Rectal smooth muscle tissue (tissue), 1 donor: ENCODE data around the gene PIAS1.
A peak's percentile ranks its signal among the peaks of the same experiment; 100 is the strongest.

Source experiments
- H3K27ac ChIP-seq: one replicate; pipeline ENCODE4 v1.7.0; 2013; ENCODE audit warnings: low read depth, low read length, inconsistent platforms
- H3K27me3 ChIP-seq: one replicate; pipeline ENCODE4 v1.7.0; 2013; ENCODE audit warnings: low read length; ENCODE audit not compliant: control insufficient read depth, insufficient read depth
- H3K36me3 ChIP-seq: one replicate; pipeline ENCODE4 v1.7.0; 2013; ENCODE audit warnings: low read length; ENCODE audit not compliant: control insufficient read depth, insufficient read depth
- H3K4me1 ChIP-seq: one replicate; pipeline ENCODE4 v1.7.0; 2013; ENCODE audit warnings: low read length; ENCODE audit not compliant: control insufficient read depth, insufficient read depth
- H3K4me3 ChIP-seq: one replicate; pipeline ENCODE4 v1.7.0; 2013; ENCODE audit warnings: low read length
- H3K9ac ChIP-seq: one replicate; pipeline ENCODE4 v1.7.0; 2013; ENCODE audit warnings: low read length

PIAS1 gene

GRCh38 chr15:68042156-68042854, 11.8 kb upstream of the PIAS1 start:
- Histone ChIP-seq H3K9ac (no peak overlapping the region), H3K4me3 (no peak overlapping the region), H3K27ac (no peak overlapping the region), H3K4me1 (no peaks in the 10 kb centered on the region), H3K27me3 (no peaks in the 10 kb centered on the region), H3K36me3 (no peaks in the 10 kb centered on the region)

DNA sequence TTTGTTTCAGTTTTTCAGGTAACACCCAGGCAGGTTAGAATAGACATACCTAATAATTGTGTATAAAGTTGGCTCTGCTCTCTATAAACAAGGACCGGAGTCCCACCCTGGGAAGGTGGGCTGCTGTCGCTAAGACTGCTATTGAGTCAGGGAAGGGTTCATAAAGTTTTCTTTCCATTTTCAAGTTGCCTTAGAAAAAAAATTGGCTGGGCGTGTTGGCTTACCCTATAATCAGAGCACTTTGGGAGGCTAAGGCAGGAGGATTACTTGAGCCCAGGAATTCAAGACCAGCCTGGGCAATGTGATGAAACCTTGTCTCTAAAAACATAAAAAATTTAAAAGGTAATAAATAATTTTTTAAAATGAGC, 11.3 kb upstream of the PIAS1 start:
- no peaks in the 10 kb centered on the region for H3K36me3 ChIP-seq
- no peak overlapping the region for H3K27ac ChIP-seq
- no peaks in the 10 kb centered on the region for H3K27me3 ChIP-seq
- no peak overlapping the region for H3K9ac ChIP-seq
- H3K4me3 ChIP-seq = no peak overlapping the region
- no peaks in the 10 kb centered on the region for H3K4me1 ChIP-seq

DNA sequence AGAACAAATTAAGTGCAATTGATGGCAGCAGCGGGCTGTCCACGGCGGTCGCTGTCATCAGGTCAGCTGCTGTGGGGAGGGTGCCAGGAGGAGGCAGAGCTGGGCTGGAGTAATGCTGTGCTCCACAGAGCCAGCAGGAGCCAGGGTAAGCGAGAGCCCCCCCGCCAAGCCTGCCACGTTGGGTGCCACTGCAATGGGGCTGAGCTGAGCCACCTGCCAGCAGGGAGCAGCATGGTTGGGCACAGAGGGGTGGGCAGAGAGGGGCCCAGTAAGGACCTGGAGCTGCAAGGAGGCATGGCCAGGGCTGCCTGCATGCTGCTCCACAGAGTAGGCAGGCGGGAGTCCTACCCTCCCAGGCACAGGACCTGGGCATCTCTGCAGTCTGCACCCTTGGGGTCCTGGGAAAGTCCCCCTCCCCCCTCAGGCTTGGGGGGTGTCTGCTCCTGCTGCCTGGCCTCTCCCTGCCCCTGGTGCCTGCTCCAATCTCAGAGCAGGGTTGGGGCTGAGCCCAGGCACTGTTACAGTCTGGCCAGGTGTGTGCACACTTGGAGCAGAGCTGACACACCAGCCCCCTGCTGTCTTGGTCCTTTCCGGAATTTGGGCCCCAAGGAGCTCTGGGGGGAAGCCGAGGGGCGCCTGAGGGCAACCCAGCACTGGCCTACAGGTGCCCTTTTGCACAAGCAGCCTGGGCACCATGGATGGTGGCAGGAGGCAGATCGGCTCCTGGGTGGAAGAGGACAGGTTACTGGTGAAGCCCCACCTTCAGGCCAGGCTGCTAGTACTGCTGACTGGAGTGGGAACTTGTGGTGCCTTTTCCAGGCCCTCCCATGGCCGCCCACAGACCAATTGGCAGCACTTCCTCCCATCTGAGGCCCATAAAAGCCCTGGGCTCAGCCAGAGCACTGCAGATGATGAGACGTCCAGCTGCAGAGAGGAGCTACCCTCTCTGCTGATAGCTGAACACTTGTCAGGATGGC, 8.5 kb upstream of the PIAS1 start:
- no peak overlapping the region for H3K4me3 ChIP-seq
- H3K36me3 ChIP-seq = no peaks in the 10 kb centered on the region
- no peak overlapping the region for H3K9ac ChIP-seq
- no peaks in the 10 kb centered on the region for H3K27me3 ChIP-seq
- H3K27ac ChIP-seq = no peak overlapping the region
- H3K4me1 ChIP-seq = no peaks in the 10 kb centered on the region

GRCh38 chr15:68047826-68048225, 6.3 kb upstream of the PIAS1 start:
- Histone ChIP-seq H3K27ac (no peak overlapping the region), H3K4me1 (no peaks in the 10 kb centered on the region), H3K9ac (no peak overlapping the region), H3K27me3 (no peaks in the 10 kb centered on the region), H3K36me3 (no peaks in the 10 kb centered on the region), H3K4me3 (no peak overlapping the region)

DNA sequence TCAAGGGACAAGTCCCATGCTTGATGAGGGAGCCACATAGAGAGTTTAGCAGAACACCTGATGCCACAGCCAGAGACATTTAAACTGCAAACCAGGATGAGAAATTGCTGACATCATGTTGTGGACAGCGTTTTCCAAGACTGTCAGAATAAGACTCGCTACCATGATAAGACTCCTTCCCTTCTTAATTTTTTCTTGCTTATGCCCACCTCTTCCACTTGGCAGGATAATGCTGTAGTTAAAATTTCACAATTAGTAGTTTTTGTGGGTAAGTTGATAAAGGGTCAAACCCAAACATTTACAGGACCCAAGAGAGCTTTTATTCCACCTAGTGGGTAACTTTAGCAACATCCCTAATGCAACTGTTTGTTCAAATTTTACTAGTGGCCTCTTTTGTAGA, 3.0 kb upstream of the PIAS1 start:
- Histone ChIP-seq H3K27me3 (no peaks in the 10 kb centered on the region), H3K27ac (no peak overlapping the region), H3K4me1 (peaks cover 4% of the 10 kb centered on the region), H3K36me3 (no peaks in the 10 kb centered on the region), H3K9ac (no peak overlapping the region), H3K4me3 (no peak overlapping the region)

- H3K4me1 ChIP-seq = peaks cover 8% of the 10 kb centered on the region
- H3K36me3 ChIP-seq = no peaks in the 10 kb centered on the region
- H3K9ac ChIP-seq = no peak overlapping the region
- no peak overlapping the region for H3K4me3 ChIP-seq
- H3K27me3 ChIP-seq = no peaks in the 10 kb centered on the region
- H3K27ac ChIP-seq = no peak overlapping the region
Measured at GRCh38 chr15:68051907-68052306, 2.2 kb upstream of the PIAS1 start.

DNA sequence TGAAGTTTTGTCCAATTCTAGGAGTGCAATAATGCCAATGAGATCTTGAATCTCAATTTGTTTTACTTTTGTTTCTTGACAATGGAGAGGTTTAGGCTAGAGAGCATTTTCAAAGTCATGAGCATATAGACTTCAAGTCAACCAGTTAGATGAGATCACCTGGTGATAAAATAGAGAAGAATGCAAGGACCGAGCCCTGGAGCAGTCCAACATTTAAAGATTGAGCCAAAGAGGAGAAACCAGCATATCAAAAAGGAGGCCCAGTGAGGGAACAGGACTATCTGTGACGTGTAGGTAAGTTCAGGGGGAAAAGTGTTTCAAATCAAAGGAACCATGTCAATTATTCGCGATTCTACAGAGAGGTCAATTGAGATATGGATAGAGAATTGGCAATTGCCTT, 1.7 kb upstream of the PIAS1 start:
- no peak overlapping the region for H3K27ac ChIP-seq
- no peak overlapping the region for H3K9ac ChIP-seq
- no peaks in the 10 kb centered on the region for H3K27me3 ChIP-seq
- no peak overlapping the region for H3K4me3 ChIP-seq
- no peaks in the 10 kb centered on the region for H3K36me3 ChIP-seq
- H3K4me1 ChIP-seq = peaks cover 8% of the 10 kb centered on the region

DNA sequence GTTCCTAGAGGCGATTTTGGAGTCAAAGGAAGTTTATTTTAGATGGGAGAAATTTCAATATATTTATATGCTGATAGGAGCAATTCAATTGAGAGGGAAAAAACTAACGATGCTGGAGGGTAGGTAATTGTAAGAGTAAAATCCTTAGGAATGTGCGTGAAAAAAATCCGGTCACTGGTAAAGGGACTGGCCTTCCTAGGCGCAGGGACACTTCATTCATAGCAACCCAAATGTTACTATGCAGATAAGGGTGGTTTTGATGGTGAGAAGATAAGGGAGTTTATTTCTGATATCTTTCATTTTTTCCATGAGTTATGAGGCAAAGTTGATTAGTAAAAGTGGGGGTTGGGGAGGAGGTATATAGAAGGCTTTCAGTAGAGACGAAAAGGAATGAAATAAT, 1.1 kb upstream of the PIAS1 start:
- no peak overlapping the region for H3K4me3 ChIP-seq
- no peaks in the 10 kb centered on the region for H3K27me3 ChIP-seq
- H3K9ac ChIP-seq = no peak overlapping the region
- H3K4me1 ChIP-seq = peaks cover 8% of the 10 kb centered on the region
- H3K36me3 ChIP-seq = no peaks in the 10 kb centered on the region
- no peak overlapping the region for H3K27ac ChIP-seq

GRCh38 chr15:68054628-68055223, 611 bp downstream of the PIAS1 start:
- H3K4me3 ChIP-seq = peak overlapping the region; percentile 92
- H3K9ac ChIP-seq = peak overlapping the region; percentile 39
- H3K4me1 ChIP-seq = peaks cover 8% of the 10 kb centered on the region
- H3K27ac ChIP-seq = peak overlapping the region; percentile 88
- no peaks in the 10 kb centered on the region for H3K36me3 ChIP-seq
- H3K27me3 ChIP-seq = no peaks in the 10 kb centered on the region

- H3K27me3 ChIP-seq = no peaks in the 10 kb centered on the region
- H3K36me3 ChIP-seq = no peaks in the 10 kb centered on the region
- peaks cover 8% of the 10 kb centered on the region for H3K4me1 ChIP-seq
- H3K9ac ChIP-seq = peak overlapping the region; percentile 32
- peak overlapping the region; percentile 88 for H3K27ac ChIP-seq
- H3K4me3 ChIP-seq = peak overlapping the region; percentile 92
Measured at GRCh38 chr15:68055224-68055705, 1.1 kb downstream of the PIAS1 start.

- no peak overlapping the region for H3K9ac ChIP-seq
- H3K27ac ChIP-seq = no peak overlapping the region
- H3K4me3 ChIP-seq = no peak overlapping the region
- H3K36me3 ChIP-seq = no peaks in the 10 kb centered on the region
- H3K27me3 ChIP-seq = no peaks in the 10 kb centered on the region
- H3K4me1 ChIP-seq = peaks cover 8% of the 10 kb centered on the region
Measured at GRCh38 chr15:68056097-68056865, 2.2 kb downstream of the PIAS1 start.

DNA sequence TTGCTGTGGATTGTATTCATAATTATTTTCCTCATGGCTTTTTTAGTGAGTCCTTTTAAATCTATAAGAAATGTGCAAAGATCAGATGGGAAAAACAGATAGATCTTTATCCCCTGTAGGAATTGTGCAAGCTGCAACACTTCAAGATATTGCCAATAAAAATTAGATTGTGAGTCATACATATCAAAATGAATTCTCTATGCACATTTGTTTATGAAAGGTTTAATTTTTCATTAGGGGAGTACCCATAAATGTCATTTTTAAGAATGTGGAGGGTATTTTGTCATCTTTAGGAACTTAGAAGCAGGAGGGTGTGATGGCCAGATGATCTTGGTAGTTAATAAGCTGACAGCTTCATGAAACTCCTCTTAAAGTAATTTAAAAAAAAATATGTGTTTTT, 2.9 kb downstream of the PIAS1 start:
- peaks cover 8% of the 10 kb centered on the region for H3K4me1 ChIP-seq
- H3K27me3 ChIP-seq = no peaks in the 10 kb centered on the region
- no peaks in the 10 kb centered on the region for H3K36me3 ChIP-seq
- no peak overlapping the region for H3K27ac ChIP-seq
- no peak overlapping the region for H3K4me3 ChIP-seq
- H3K9ac ChIP-seq = no peak overlapping the region
